Skin epidermis (tissue), 12 donors: ENCODE measurements around the gene TIFAB.
"Not testable (repeated sequence)": the region's sequence is repeated elsewhere in the genome, so short reads cannot be mapped to it uniquely, and the experiment has no call there.

Experiments used
- H3K27ac ChIP-seq, 21 experiments: fragments of 200-600 bp; sonication (generic) in 11 of 21; one replicate each; pipeline ENCODE4 v1.5.0; 2020; ENCODE audit warnings: mild to moderate bottlenecking in 3 of 21, inconsistent platforms in 2 of 21, moderate library complexity in 2 of 21
- H3K4me3 ChIP-seq, 7 experiments: fragments of 200-600 bp; sonication (generic) in 2 of 7; one replicate each; pipeline ENCODE4 v1.5.0; 2020; ENCODE audit warnings: inconsistent platforms in 2 of 7, mild to moderate bottlenecking in 2 of 7, moderate library complexity in 1 of 7

Gene TIFAB

GRCh38 chr5:135452321-135453030 lies at the start of gene TIFAB:
Gene TIFAB, minus strand, starts transcription at chr5:135452351. Its CDS starts 2,412 bp downstream, at chr5:135449939.
- peak within 1 kb of the TSS in 12 of 21 experiments; percentile 2 to 83 (median 35) for H3K27ac ChIP-seq
- peak within 1 kb of the TSS in 3 of 7 experiments; percentile 4 to 13 (median 4) for H3K4me3 ChIP-seq

DNA sequence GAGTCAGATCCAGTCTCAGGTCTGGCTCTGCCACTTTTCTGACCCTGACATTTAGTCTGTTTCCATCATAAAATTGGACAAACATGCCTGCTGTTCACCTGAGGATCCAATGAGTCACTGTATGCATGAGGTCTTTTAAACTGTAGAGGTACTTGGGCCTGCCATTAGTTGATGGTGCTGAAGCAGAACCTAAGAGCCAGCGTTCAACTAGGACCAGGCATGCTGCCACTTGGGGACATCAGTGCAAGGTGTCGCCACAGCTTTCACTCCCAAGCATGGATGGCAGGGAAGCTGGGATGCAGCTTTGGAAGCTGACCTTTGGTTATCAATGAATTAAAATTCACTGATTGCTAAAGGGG lies 46.5 kb upstream of the TIFAB start:
- H3K4me3 ChIP-seq: no peak overlapping the region
- no peak overlapping the region for H3K27ac ChIP-seq

- peak overlapping the region in 1 of 21 experiments; percentile 21 for H3K27ac ChIP-seq
- H3K4me3 ChIP-seq: no peak overlapping the region
Observed at GRCh38 chr5:135497971-135498636, 46.0 kb upstream of the TIFAB start.

GRCh38 chr5:135495531-135495930 lies 43.4 kb upstream of the TIFAB start:
- H3K27ac ChIP-seq, H3K4me3 ChIP-seq: not testable (repeated sequence)

- peak overlapping the region in 17 of 21 experiments; percentile 5 to 77 (median 59) for H3K27ac ChIP-seq
- H3K4me3 ChIP-seq: no peak overlapping the region
Observed at GRCh38 chr5:135494196-135494595, 42.0 kb upstream of the TIFAB start.

- Histone ChIP-seq H3K27ac (peak overlapping the region in 17 of 21 experiments; percentile 5 to 77 (median 59)), H3K4me3 (no peak overlapping the region)
Observed at GRCh38 chr5:135493406-135494180, 41.4 kb upstream of the TIFAB start.

DNA sequence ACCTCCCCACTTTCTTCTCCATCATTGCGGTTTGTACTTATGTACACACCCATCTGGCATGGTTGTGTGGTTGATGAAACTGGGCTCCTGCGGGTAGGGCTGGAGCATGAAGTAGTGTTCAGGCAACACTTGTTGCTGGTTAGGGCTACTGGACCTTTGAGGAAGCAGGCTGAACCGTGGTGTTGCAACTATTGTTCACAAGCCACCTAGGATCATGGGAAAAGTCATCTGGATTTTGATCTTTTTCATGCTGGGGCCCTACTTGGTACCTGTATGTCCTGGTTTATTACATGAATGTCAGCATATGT lies 40.1 kb upstream of the TIFAB start:
- H3K27ac ChIP-seq: no peak overlapping the region
- H3K4me3 ChIP-seq: no peak overlapping the region

DNA sequence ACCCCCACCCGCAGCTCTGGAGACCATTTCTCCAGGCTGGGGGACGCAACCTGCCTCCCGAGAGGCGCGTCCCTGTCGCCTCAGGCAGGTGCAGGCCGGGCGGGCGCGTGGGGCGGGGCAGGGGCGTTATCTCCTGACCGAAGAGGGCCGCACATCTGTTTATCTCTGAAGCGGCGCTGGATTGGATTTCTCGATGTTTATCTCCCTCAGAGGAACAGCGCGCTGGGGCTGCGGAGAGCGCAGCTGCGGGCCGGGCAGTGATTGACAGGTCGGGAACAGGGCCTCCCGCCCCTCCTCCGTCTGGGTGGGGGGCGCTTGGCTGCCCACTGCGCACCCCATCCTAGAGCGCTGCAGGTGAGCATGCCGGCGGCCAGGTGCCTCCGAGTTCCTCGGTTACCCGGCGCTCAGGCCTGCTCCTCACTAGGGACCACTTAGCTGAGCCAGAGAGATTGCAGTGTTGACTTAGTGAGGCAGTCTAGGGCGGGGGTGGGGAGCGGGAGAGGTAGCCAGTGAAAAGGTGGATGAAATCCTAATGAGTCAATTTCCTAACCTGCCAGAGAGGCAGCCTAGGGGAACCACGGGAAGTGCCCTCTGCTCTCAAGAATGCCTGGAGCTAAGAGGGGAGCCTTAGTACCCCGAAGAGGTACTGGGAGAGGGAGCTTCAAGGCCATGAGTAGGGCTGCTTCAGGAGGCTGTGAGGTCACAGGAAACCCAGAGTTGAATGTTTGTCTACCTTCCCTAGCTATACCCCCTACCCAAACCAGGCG lies 39.6 kb upstream of the TIFAB start:
- Histone ChIP-seq H3K27ac (peak overlapping the region in 1 of 21 experiments; percentile 30), H3K4me3 (no peak overlapping the region)

- Histone ChIP-seq H3K4me3 (no peak overlapping the region), H3K27ac (peak overlapping the region in 1 of 21 experiments; percentile 30)
Observed at GRCh38 chr5:135491038-135491551, 38.9 kb upstream of the TIFAB start.

DNA sequence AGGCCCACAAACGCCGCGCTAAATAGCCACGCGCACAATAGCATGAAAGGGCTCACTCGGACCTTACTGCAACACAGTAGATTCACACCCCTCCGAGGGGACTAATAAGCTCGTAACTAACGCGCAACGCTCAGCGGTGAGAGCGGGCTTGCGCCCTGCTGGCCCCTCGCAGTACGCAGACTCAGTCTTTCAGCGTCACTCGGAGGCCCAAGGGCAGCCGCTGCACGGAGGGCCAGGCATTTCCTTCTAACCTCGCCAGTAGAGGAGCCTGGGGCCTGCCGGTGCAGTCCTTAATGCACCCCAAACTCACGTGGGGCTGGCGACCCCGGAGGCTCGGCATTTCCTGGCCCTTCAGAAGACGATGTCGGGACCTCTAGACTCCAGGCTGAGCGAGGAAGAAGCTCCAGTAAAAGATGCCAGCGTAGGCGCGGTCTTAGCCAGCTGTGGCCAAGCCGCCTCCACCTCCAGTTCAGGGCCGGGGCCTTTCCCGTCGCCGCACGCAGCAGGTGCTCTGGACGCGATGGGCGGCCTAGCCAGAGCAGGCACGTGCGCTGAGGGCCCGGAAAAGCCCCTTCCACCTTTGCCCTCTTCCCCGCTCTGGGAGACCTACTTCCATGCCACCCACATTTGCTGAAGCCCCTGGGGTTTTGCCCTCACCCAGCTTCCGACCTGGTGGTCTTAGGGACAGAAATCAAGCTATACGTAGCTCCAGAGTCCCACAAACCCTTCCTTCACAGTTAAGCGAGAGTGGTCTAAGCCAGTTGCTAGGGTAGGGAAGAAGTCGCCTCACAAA lies 38.3 kb upstream of the TIFAB start:
- H3K27ac ChIP-seq: no peak overlapping the region
- H3K4me3 ChIP-seq: no peak overlapping the region

- peak overlapping the region in 4 of 7 experiments; percentile 13 to 27 (median 22) for H3K4me3 ChIP-seq
- no peak overlapping the region for H3K27ac ChIP-seq
Observed at GRCh38 chr5:135489466-135490244, 37.5 kb upstream of the TIFAB start.

DNA sequence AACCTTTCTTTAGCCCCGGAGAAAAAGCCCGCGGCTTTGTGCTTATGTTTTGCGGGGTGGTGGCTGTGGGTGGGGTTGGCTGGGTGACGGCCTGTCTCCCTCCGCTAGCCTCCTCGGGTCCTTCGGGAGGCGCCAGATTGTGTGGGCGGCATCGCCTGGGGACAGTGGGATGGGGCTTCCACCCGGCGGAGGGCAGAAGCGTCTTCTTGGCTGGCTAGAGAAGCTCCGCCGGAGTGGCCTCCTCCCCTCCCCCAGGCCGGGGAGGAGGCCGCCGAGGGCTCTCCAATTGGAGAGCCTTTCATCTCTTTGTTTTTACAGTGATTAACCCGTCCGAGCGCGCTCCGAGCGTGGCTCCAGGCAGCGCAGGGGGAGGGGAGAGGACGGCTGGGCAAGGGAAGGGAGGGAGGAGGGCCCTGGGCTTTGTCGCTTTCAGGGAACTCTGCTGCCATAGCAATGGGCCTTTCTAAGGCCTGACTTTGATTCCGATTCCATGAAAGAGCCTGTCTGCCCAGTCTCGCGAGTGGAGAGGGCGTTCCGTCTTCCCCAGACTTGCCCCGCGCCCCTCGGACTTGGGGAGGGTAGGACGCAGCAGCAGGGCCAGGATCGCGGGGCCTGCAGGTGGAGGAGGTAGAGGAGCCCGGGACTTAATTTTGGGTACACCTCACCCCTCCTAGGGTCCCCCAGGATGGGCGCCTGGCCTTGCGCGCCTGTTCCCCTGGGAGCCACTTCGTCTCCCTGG lies 36.7 kb upstream of the TIFAB start:
- peak overlapping the region in 7 of 21 experiments; percentile 16 to 62 (median 38) for H3K27ac ChIP-seq
- peak overlapping the region in 6 of 7 experiments; percentile 8 to 27 (median 16) for H3K4me3 ChIP-seq

GRCh38 chr5:135487839-135488514 lies 35.8 kb upstream of the TIFAB start:
- Histone ChIP-seq H3K27ac (no peak overlapping the region), H3K4me3 (no peak overlapping the region)

DNA sequence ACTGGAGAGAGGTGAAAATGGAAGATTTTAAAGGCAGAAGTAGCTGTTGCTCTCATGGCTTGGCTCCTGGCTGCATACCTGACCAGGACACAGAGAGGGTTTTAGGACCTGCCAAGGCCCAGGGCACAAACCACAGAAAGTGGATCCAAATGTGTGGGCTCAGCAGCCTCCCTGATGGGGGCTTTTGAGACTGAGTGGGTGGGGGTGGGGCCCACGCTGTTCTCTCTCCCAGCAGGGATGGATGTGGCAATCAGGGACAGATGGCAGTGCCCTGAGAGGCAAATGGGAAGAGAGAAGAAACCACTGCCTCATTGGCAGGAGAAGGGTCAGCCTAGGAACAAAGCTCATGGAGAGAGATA lies 34.9 kb upstream of the TIFAB start:
- Histone ChIP-seq H3K27ac (no peak overlapping the region), H3K4me3 (no peak overlapping the region)

- no peak overlapping the region for H3K4me3 ChIP-seq
- no peak overlapping the region for H3K27ac ChIP-seq
Observed at GRCh38 chr5:135486131-135487036, 34.2 kb upstream of the TIFAB start.

DNA sequence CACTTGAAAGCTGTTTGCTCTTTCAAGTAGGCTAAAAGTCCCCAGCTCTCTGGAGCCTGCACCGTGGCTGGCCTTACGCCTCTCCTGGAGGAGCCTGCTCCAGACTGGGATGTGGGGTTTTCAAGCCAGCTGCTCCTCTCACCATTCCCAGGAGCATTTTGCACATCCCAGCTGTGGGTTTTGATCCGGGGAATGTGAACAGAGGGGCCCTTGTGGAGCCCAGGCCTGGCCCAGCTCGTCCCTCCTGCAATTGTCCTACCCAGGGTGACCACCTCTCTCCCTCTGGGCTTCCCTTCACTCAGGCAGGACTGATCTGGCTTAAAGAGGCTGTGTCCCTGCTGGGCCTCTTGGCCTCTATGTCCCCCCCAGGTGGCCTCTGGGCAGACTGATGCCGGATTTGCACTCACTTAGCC lies 32.5 kb upstream of the TIFAB start:
- no peak overlapping the region for H3K4me3 ChIP-seq

More for the DNA sequence above, 32.5 kb upstream of the TIFAB start:
- H3K27ac ChIP-seq: no peak overlapping the region
